HG02852 (cell line): ENCODE measurements around the gene OTOGL.
"Not testable (repeated sequence)": the region's sequence is repeated elsewhere in the genome, so short reads cannot be mapped to it uniquely, and the experiment has no call there.

Experiments
- ATAC-seq: cut with Tn5 transposase; IDR thresholded peaks from one replicate; pipeline ENCODE4 v1.9.1; 2021; ENCODE audit warnings: mild to moderate bottlenecking, moderate library complexity; ENCODE audit not compliant: unreplicated experiment

Gene OTOGL

DNA sequence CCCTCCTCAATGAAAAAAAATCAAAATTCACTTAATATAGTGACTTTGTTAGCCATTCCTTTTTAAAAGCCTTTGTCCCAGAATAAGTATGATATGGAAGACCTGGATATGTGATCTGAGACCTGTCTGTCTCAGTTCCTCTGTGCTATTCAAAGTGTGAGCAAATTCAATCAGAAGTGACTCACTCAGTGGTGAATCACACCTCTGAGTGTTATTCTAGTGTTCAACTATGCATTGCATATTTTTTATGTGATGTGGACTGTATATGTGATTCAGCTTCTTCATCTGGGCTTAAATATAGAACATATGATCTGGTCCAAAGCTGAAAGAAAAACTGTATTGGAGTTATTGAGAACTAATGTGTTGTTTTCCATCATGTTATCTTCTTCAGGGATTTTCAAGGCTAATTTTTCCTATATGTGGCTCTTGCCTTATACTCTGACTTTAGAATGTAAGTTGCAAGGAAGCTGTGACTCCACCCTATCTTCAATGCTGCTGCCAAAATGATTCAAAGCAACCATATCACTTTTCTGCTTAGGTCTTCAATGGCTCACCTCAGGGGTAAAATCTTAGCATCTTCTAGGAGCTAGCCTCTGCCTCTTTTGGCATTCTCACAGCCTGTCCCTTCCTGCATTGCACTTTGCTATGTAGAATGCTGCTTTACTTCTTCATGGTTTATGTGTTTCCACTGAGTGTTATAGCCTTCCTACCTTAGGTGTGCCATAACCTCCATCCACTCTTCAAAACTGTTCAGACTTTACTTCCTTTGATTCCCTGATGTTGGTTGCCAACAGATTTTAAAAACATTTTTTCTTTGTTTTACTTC is 169.8 kb downstream of the OTOGL start:
- peak; percentile 68 for ATAC-seq

DNA sequence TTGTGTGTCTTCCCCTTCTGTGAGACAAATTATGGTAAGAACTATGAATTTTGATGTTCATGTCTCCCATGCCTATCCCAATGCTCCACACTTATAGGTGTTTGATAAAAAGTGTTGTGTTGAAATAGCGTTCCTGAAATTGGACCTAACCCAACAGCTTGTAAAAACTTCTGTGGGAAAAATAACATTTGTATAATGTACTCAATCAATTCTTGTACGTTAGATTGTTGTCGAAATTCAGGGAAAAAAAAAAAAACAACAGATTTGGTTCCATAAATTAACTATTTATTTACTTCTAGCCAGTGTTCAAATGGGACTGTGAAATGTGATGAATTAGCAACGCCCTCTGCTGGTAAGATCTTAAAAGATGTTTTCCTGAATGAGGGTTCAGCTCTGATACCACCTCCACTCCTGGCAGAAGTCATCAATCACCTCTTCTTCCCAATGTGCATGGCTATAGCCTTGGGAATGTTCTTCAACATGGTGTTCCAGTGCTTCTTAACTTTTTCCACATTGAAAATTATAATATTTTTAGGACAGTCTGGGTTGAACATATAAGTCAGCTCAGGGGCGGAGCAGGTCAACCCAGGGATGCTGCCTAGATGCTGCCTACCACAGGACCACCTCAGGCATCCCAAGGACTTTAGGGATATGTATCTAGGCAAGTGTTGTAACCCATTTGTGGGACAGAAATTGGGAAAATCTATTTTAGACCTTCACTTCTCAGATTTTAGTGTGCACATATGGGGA is 170.6 kb downstream of the OTOGL start:
- ATAC-seq: peak; percentile 60

- ATAC-seq: no peak
These were observed 172.4 kb downstream of the OTOGL start for GRCh38 chr12:80271780-80272179.

GRCh38 chr12:80272387-80272915 is 173.1 kb downstream of the OTOGL start:
- ATAC-seq: no peak

- no peak for ATAC-seq
These were observed 173.8 kb downstream of the OTOGL start for GRCh38 chr12:80273144-80273543.

- ATAC-seq: no peak
These were observed 178.4 kb downstream of the OTOGL start for GRCh38 chr12:80277732-80278131.

GRCh38 chr12:80282226-80282625 is 182.9 kb downstream of the OTOGL start:
- ATAC-seq: no peak

- no peak for ATAC-seq
These were observed 183.4 kb downstream of the OTOGL start for GRCh38 chr12:80282761-80283160.

DNA sequence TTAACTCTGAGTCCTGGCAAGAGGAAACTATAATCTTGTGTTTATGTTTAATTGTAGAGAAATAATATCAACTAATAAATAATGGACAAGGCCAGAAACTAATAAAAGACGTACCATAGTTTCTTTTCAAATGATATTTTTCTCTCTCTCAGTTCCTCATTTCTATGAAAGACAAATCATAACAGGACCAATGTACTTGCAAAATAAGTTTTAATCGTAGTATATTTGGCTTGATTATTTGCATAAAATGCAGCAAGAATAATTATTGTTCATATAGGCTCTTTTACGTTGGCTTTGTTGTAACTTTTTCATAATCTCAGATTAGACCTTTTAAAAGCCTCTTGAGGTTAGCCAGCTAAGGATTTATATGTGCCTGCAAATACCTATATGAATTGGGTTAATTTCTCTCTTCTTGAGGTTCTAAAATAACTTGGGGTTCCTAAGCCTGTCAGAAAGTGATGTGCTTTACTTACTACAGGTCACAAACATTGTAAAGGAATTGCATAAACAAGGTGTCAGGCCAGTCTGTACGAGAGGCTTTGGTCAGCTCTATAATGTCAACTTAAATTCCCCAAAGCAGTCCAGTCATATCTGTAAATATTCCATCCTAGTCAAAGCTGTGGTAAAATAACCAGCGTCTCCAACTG is 191.9 kb downstream of the OTOGL start:
- ATAC-seq: peak; percentile 39

GRCh38 chr12:80293347-80293746 is 194.0 kb downstream of the OTOGL start:
- ATAC-seq: peak; percentile 64

- ATAC-seq: peak; percentile 82
These were observed 194.4 kb downstream of the OTOGL start for GRCh38 chr12:80293759-80294158.

- ATAC-seq: peak; percentile 40
These were observed 199.9 kb downstream of the OTOGL start for GRCh38 chr12:80299219-80299618.

GRCh38 chr12:80299976-80300375 is 200.6 kb downstream of the OTOGL start:
- peak; percentile 85 for ATAC-seq

- not testable (repeated sequence) for ATAC-seq
These were observed 208.1 kb downstream of the OTOGL start for GRCh38 chr12:80307436-80307835.

DNA sequence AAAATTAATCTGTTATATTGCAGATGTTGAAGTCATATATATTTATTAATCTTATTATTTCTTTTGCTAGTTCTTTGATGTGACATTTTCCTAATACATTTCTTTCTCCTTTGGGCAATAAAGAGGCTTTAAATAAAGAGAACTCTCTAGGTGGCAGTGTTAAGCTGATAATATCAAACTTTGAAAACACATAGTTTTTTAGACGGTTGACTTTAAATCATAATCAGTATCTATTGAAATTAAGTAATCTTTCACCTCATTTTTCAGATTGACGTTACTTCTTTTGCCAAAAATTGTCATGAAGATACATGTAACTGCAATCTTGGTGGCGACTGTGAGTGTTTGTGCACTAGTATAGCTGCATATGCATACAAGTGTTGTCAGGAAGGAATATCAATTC is 213.9 kb downstream of the OTOGL start:
- no peak for ATAC-seq

- no peak for ATAC-seq
These were observed 215.4 kb downstream of the OTOGL start for GRCh38 chr12:80314741-80315140.

- no peak for ATAC-seq
These were observed 216.9 kb downstream of the OTOGL start for GRCh38 chr12:80316222-80316621.

DNA sequence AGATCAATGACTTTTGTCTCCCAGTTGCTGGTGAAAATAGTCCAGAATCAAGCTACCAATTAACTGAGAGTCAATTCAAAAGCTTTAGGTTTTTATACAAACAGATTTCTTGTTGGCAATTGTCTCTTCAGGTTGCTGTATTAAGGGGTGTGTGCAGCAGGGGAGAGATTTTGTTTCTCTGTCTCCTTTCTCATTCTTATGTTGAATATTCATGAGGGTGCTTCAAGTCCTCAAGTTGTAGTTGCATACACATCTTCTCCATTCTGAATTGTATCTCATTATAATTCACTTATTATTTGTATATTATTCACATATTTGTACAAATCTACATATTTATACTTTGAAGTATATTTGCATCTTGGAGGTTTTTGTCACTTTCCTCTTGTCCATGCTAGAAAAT is 218.0 kb downstream of the OTOGL start:
- no peak for ATAC-seq

- ATAC-seq: no peak
These were observed 218.6 kb downstream of the OTOGL start for GRCh38 chr12:80317899-80318298.

DNA sequence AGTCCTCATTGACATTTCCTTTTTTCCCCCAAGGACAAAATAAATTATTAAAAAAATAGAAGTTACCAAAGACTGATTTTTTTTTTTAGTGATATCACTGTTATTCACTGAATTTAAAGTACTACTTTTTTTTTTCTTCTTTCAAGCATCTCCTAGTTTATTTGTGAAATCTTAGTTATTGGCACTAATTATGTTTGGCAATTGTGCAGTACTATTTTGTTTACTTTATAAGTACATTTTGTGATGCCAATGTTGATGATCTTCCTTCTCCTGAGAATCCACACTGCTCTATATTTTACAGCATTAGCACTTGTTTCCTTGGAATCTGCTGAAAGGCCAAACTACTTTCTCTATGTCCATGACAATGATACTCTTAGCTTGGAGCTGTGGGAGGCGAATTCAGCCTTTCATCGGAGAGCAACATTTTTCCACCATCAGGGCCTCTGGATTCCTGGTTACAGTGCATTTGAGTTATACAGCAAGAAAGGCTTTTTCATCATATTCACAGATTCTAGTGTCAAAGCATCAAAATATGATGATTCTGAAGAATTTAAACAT is 220.9 kb downstream of the OTOGL start:
- no peak for ATAC-seq

- ATAC-seq: no peak
These were observed 222.3 kb downstream of the OTOGL start for GRCh38 chr12:80321653-80322052.
